ENCODE measurements around the gene PRSS21. TPM values are rescaled to one million over a fixed set of nuclear protein-coding genes. Genes with fewer than 3 reads are reported as not detected.

Gene PRSS21
- total RNA-seq, 1 experiment from 2014 or later, result 1.5 TPM

DNA sequence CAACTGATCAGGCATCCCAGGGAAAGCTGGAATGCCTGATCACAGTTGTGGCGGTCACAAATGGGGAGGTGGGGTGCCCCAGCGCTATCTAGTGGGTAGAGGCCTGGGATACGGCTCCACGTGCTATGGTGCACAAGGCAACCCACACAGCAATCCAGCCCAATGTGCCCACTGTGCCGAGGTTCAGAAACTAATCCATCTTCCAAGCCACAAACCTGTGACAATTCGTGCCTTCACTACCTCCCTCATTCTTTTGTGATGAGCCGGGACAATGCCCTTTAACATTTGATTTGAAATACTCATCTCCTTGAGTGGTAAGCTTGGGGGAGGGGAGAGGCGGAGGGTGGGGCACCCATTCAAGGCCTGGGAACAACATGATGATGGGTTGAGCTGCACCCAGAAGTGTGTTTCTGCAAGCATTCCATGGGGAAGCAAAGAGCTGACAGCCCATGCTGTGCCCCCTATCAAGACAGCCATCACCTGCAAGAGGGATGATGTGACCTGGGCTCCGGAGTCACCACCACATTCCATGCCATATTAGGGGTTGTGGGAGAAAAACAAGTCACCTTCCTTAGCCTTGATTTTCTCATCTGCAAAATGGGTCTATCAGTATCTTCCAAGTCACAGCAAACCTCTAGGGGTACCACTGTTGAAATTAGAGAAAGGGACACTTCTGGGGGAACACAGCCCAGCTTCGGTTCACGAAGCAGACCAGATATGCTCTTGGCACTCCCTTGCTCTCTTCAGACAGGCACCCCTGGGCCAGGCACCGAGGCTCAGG, 43.7 kb upstream of the PRSS21 start:
- no peak overlapping the region for H3K4me3 Mint-ChIP-seq
- DNase-seq (ENCODE audit: low spot score) (no peak), ATAC-seq (no peak)
- H3K36me3 Mint-ChIP-seq, result peaks cover 49% of the 10 kb centered on the region
- no peaks in the 10 kb centered on the region for H3K27me3 Mint-ChIP-seq (ENCODE audit: low read depth)
- TF ChIP-seq TP53 (CRISPR knock-in tag; IDR thresholded peaks at IDR 0.05), result no peak
- TF ChIP-seq, protein P1, sequence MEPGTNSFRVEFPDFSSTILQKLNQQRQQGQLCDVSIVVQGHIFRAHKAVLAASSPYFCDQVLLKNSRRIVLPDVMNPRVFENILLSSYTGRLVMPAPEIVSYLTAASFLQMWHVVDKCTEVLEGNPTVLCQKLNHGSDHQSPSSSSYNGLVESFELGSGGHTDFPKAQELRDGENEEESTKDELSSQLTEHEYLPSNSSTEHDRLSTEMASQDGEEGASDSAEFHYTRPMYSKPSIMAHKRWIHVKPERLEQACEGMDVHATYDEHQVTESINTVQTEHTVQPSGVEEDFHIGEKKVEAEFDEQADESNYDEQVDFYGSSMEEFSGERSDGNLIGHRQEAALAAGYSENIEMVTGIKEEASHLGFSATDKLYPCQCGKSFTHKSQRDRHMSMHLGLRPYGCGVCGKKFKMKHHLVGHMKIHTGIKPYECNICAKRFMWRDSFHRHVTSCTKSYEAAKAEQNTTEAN (CRISPR knock-in tag; IDR thresholded peaks at IDR 0.05), result no peak
- TF ChIP-seq, protein P2, sequence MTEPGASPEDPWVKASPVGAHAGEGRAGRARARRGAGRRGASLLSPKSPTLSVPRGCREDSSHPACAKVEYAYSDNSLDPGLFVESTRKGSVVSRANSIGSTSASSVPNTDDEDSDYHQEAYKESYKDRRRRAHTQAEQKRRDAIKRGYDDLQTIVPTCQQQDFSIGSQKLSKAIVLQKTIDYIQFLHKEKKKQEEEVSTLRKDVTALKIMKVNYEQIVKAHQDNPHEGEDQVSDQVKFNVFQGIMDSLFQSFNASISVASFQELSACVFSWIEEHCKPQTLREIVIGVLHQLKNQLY (CRISPR knock-in tag; IDR thresholded peaks at IDR 0.05), result no peak
- no peak for TF ChIP-seq ELF4 (CRISPR knock-in tag; IDR thresholded peaks at IDR 0.05; ENCODE audit: low read depth)
- ChIA-PET POLR2A (interaction anchor here (0.7 kb wide), 1 partner anchor 11 kb away, joined by 3 read pairs; no protein-coding TSS in a partner anchor), CTCF (interaction anchor here (2.0 kb wide), 1 partner anchor 15 kb away, joined by 4 read pairs; no protein-coding TSS in a partner anchor)
- no peaks in the 10 kb centered on the region for H3K9me3 Mint-ChIP-seq
- H3K4me1 Mint-ChIP-seq, result peaks cover 16% of the 10 kb centered on the region
- H3K27ac Mint-ChIP-seq, result peak overlapping the region; percentile 97

DNA sequence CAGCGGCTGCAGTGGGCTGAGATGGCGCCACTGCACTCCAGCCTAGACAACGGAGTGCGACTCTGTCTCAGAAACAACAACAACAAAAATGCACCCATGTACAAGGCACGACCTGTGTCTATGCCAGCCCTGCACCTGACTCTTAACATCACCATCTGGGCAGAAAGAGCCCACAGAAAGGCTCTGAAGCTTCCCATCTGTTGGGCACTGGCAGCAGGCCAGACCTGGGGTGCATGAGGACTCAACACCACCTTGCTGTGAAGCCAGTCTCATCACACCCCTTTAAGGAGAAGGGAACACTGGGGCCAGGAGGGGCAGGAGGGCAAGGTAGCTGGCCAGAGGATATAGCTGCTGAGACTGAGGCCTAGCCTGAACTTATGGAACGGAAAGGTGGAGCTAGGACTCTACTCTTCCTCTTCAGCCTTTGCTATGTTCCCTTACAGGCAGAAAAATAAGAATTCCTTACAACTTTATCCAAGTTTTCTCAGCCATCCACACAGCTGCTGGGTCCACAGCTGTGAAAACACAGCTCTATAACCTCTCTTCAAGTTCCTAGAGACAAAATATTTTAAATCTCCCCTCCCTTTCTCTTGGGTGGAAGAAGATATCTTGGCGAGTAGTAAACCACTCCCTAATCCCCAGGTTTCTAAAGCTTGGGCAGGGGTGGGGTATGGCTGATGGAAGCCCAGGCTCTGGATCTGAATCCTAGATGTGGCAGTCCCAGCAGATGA, 42.7 kb upstream of the PRSS21 start:
- H3K4me1 Mint-ChIP-seq, result peaks cover 22% of the 10 kb centered on the region
- no peak for ATAC-seq
- H3K4me3 Mint-ChIP-seq, result no peak overlapping the region
- ChIA-PET CTCF (no interaction called here), POLR2A (interaction anchor here (0.7 kb wide), 1 partner anchor 21 kb away, joined by 3 read pairs; no protein-coding TSS in a partner anchor)
- TF ChIP-seq IRF2 (CRISPR knock-in tag; IDR thresholded peaks at IDR 0.05; ENCODE audit: borderline replicate concordance, low read depth), result no peak
- no peak overlapping the region for H3K27ac Mint-ChIP-seq
- H3K36me3 Mint-ChIP-seq, result peaks cover 40% of the 10 kb centered on the region
- H3K27me3 Mint-ChIP-seq (ENCODE audit: low read depth), result no peaks in the 10 kb centered on the region
- no peaks in the 10 kb centered on the region for H3K9me3 Mint-ChIP-seq
- no peak for DNase-seq (ENCODE audit: low spot score)

DNA sequence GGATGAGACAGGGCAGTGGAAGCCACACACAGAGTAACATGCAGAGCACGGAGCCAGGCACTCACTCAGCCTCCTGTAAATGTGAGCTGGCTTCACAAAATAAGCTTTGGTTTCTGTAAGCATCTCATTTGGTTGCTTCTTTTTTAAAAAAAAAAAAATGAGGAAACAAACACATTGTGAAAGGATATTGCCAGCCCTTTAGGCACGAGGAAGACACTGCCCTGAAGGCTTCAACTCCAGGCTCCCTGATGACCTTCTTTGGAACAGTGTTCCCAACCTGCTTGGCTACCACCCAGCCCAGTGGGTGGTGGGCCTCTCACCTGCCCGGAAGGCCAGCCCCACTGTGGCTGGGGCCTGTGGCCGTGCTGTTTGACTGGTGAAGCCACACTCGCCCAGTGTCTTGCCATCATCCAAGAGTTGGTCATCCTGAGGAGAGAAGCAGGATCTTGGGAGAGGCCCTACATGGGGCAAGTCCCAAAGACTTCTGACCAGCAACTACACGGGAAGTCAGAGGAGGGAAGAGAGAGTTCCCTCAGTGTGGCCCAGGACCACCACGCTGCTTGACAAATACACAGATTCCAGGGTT, 41.8 kb upstream of the PRSS21 start:
- H3K27ac Mint-ChIP-seq, result no peak overlapping the region
- H3K4me3 Mint-ChIP-seq, result peak overlapping the region; percentile 93
- DNase-seq (ENCODE audit: low spot score) (no peak), ATAC-seq (no peak)
- ChIA-PET POLR2A (no interaction called here), CTCF (interaction anchor here (0.8 to 1.4 kb wide), 2 partner anchors 41 to 67 kb away, joined by 3 to 4 read pairs; partner anchors contain the start of gene PRSS21)
- peaks cover 21% of the 10 kb centered on the region for H3K4me1 Mint-ChIP-seq
- no peaks in the 10 kb centered on the region for H3K27me3 Mint-ChIP-seq (ENCODE audit: low read depth)
- H3K9me3 Mint-ChIP-seq, result no peaks in the 10 kb centered on the region
- peaks cover 31% of the 10 kb centered on the region for H3K36me3 Mint-ChIP-seq
- TF ChIP-seq TCF7 (CRISPR knock-in tag; IDR thresholded peaks at IDR 0.05; ENCODE audit: low read depth) (no peak), NR3C1 (CRISPR knock-in tag; conservative IDR thresholded peaks at IDR 0.05; ENCODE audit: low read depth) (no peak), NFATC4 (CRISPR knock-in tag; IDR thresholded peaks at IDR 0.05) (no peak), NR1H2 (CRISPR knock-in tag; IDR thresholded peaks at IDR 0.05) (no peak), ZNF232 (CRISPR knock-in tag; IDR thresholded peaks at IDR 0.05) (no peak), FOXK1 (CRISPR knock-in tag; IDR thresholded peaks at IDR 0.05) (no peak), IRF2 (CRISPR knock-in tag; IDR thresholded peaks at IDR 0.05; ENCODE audit: borderline replicate concordance, low read depth) (no peak), NFYB (CRISPR knock-in tag; conservative IDR thresholded peaks at IDR 0.05; ENCODE audit: low read depth) (no peak)
- TF ChIP-seq, protein P3, sequence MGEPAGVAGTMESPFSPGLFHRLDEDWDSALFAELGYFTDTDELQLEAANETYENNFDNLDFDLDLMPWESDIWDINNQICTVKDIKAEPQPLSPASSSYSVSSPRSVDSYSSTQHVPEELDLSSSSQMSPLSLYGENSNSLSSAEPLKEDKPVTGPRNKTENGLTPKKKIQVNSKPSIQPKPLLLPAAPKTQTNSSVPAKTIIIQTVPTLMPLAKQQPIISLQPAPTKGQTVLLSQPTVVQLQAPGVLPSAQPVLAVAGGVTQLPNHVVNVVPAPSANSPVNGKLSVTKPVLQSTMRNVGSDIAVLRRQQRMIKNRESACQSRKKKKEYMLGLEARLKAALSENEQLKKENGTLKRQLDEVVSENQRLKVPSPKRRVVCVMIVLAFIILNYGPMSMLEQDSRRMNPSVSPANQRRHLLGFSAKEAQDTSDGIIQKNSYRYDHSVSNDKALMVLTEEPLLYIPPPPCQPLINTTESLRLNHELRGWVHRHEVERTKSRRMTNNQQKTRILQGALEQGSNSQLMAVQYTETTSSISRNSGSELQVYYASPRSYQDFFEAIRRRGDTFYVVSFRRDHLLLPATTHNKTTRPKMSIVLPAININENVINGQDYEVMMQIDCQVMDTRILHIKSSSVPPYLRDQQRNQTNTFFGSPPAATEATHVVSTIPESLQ (CRISPR knock-in tag; IDR thresholded peaks at IDR 0.05), result no peak
- TF ChIP-seq, protein P4, sequence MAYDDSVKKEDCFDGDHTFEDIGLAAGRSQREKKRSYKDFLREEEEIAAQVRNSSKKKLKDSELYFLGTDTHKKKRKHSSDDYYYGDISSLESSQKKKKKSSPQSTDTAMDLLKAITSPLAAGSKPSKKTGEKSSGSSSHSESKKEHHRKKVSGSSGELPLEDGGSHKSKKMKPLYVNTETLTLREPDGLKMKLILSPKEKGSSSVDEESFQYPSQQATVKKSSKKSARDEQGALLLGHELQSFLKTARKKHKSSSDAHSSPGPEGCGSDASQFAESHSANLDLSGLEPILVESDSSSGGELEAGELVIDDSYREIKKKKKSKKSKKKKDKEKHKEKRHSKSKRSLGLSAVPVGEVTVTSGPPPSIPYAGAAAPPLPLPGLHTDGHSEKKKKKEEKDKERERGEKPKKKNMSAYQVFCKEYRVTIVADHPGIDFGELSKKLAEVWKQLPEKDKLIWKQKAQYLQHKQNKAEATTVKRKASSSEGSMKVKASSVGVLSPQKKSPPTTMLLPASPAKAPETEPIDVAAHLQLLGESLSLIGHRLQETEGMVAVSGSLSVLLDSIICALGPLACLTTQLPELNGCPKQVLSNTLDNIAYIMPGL (CRISPR knock-in tag; IDR thresholded peaks at IDR 0.05), result no peak
- TF ChIP-seq, protein P5, sequence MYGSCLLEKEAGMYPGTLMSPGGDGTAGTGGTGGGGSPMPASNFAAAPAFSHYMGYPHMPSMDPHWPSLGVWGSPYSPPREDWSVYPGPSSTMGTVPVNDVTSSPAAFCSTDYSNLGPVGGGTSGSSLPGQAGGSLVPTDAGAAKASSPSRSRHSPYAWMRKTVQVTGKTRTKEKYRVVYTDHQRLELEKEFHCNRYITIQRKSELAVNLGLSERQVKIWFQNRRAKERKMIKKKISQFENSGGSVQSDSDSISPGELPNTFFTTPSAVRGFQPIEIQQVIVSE (CRISPR knock-in tag; IDR thresholded peaks at IDR 0.05; ENCODE audit: borderline replicate concordance), result no peak
- TF ChIP-seq, protein P6, sequence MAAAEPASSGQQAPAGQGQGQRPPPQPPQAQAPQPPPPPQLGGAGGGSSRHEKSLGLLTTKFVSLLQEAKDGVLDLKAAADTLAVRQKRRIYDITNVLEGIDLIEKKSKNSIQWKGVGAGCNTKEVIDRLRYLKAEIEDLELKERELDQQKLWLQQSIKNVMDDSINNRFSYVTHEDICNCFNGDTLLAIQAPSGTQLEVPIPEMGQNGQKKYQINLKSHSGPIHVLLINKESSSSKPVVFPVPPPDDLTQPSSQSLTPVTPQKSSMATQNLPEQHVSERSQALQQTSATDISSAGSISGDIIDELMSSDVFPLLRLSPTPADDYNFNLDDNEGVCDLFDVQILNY (CRISPR knock-in tag; IDR thresholded peaks at IDR 0.05), result no peak
- TF ChIP-seq, protein P7, sequence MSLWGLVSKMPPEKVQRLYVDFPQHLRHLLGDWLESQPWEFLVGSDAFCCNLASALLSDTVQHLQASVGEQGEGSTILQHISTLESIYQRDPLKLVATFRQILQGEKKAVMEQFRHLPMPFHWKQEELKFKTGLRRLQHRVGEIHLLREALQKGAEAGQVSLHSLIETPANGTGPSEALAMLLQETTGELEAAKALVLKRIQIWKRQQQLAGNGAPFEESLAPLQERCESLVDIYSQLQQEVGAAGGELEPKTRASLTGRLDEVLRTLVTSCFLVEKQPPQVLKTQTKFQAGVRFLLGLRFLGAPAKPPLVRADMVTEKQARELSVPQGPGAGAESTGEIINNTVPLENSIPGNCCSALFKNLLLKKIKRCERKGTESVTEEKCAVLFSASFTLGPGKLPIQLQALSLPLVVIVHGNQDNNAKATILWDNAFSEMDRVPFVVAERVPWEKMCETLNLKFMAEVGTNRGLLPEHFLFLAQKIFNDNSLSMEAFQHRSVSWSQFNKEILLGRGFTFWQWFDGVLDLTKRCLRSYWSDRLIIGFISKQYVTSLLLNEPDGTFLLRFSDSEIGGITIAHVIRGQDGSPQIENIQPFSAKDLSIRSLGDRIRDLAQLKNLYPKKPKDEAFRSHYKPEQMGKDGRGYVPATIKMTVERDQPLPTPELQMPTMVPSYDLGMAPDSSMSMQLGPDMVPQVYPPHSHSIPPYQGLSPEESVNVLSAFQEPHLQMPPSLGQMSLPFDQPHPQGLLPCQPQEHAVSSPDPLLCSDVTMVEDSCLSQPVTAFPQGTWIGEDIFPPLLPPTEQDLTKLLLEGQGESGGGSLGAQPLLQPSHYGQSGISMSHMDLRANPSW (CRISPR knock-in tag; conservative IDR thresholded peaks at IDR 0.05; ENCODE audit: low read depth), result no peak

Data from WTC11 (cell line).